Amniotic epithelial cell (primary cell): ENCODE results near the gene FGD2.
"Not testable (repeated sequence)": the region's sequence is repeated elsewhere in the genome, so short reads cannot be mapped to it uniquely, and the experiment has no call there.

Experiments
- DNase-seq: peaks from one replicate; pipeline ENCODE4 v3.0.0-alpha.2; 2010; ENCODE audit warnings: low read depth

Gene FGD2

DNA sequence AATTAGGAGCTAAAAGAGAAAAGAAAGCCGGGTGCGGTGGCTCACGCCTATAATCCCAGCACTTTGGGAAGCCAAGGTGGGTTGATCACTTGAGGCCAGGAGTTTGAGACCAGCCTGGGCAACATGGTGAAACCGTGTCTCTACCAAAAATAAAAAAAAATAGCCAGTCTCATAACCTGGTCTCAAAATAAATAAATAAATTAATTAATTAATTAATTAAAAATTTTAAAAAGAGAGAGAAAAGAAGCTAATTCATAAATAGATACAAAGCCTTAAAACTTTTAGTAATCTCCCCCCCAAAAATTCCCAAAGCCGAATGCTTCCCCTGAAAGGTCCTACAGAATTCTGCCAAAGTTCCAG, 53.5 kb downstream of the FGD2 start:
- not testable (repeated sequence) for DNase-seq

DNA sequence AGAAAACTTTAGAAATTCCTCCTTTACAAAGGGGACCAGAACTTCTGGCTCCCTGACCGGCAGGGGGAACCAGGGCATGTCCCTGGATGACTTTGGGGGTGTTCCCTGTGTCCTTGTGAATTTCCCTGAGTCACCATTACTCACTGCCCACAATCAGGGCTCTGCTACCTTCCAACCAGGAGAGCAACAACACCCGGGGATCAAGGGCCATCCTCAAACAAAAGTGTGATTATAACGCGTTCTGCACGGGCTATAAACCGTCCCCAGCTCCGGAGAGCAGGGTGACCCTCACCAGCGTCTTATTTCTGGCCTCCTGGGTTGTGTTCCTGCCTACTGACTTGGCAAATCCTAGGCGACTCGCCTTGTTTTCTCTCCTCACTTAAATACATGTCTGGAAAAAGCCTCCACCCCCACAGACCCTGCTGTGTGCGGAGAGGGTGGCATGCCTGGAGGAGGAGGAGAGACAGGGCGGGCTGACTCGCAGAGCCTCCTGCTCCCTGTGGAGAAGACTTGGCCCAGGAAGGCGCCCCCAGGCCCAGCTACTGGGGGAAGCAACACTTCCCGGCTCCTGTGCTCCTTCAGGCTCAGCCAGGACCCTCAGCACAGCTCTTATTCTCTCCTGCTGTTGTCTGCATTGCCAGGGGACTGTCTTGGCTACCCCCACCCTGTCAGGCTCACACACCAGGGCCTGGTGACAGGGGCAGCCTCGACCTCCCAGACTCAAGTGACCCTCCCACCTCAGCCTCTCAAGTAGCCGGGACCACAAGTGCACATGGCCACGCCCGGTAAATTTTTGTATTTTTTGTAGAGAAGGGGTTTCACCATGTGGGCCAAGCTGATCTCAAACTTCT, 54.1 kb downstream of the FGD2 start:
- peak; percentile 97 for DNase-seq

- DNase-seq = no peak
Observed at GRCh38 chr6:37060195-37060559, 54.7 kb downstream of the FGD2 start.

DNA sequence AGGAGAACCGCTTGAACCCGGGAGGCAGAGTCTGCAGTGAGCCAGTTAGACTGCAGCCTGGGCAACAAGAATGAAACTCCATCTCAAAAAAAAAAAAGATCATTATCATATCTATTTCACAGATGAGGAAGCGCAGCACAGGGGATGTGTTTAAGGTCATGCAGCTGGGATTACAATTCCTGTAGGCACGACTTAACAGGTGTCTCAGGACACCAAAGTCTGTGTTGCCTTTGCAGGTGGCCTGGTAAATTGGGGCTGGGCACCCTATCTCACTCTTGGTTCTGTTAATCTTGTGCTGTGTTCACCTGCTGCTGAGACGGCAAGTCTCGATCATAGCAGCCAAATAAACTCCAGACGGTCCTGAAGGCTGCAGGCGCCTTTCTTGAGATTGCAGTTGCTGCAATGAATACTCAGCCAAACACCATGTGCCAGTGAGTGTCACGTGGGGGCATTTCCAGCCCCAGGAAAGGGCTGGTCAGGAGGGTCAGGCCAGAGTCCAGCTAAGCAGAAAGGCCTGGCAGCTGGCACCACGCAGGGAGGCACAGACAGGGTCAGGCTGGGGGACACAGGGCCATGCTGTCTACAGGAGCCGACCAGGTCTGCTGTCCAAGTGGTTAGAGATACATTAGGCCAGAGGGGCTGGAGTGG, 55.8 kb downstream of the FGD2 start:
- DNase-seq = no peak

DNA sequence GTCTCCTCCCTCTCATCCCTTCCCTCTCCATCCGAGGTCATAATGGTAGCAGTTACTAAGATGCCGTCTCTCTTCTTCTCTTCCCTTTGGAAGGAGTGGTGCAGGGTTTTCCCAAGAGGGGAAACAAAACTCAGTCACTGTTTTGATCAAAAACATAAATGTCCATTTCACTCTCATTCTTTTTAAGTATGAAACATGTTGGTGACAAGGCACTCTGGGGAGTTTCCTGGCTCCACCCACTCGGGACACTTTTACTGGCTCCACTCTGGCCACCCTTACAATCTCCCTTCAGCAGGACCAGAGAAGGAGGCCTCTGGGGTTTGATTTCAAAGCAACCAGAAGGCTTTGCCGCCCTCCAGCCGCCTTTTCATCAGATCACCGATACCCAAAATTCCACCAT, 57.0 kb downstream of the FGD2 start:
- DNase-seq = no peak

DNA sequence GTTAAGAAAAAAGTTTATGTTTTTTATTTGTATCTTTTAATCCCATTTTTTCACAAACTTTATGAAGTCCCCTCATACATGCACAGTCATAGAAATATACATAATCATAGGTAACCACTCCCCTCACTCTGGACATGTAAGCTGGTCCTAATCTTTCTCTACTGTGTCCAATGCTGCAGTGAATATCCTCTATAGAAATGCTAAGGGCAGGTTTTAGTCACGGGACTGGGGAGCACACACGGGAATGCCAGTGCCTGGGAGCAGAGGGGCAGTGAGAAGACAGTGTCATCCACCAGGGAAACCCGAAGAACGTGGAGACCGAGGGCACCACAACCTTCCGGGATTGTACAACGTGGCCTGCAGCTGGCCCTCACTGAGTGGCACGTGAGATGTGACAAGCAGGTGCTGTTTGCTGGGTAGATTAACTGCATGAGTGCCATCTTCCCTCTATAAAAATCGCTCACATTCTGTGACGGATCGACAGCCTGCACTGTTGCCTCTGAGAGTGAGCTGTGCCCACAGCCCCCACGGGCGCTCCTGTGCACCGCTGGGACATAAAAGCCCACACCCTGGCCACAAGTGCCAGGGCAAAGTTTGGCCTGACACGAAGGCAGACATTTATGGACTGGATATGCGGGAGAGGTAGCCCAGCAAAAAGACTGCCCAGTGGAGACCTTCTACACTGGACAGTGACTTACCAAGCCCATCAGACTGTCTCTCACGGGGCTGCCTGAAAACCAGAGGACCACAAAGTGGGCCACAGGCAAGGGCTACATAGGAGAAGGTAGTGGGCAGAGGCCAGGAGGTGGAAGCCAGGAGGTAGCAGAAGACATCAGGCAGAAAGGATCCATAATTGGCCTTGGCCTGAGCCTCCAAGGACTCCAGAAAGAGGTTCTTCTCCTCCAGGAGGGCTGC, 63.2 kb downstream of the FGD2 start:
- no peak for DNase-seq

- DNase-seq = no peak
Observed at GRCh38 chr6:37069639-37070038, 64.2 kb downstream of the FGD2 start.

DNA sequence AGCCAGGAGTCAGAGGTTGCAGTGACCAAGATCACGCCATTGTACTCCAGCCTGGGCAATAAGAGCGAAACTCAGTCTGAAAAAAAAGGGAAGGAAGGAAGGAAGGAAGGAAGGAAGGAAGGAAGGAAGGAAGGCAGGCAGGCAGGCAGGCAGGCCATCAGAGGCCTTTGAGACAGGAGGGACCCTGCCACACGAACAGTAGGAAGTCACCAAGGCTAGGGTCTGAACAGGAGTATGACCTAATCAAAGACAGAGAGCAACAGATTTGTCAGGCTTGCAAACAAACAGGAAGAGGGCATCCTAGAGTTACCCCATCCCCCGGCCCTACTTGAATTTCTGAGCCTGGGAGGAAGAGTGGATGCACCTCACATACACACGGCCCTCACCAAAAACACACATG, 67.1 kb downstream of the FGD2 start:
- DNase-seq = no peak

DNA sequence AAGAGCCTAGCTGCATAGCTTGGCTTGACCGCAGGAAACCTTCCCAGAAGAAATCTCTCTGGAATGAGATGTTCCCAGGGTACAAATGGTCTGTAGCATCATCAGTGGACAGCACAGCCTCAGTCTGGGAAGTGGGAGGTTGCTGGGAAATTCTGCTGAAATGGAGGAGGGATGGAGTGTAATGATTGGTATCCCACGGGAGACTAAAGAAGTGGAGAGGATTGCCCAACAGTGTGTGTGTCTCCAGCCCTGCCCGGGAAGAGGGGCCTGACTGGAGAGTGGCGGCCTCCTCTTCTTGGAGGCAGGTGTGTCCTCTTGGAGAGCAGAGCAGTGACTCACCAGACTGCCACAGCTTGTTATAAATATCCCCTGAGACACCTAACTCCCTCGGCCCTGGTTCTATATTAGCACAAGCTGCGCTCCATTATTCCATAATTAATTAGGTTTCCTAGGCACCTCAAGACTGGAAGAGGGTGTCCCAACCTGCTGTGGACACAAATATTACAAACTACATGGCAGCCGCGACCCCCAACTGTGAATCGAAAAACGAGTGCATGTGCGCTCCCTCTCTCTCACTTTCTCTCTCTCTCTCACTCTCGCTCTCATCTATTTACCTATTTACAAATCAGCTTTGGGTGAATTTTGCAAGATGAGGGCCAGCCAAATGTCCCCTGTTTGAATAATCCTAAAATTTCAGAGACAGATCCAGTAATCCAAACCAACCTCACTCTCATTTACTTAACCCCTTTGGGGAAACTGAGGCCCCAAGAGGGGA, 68.8 kb downstream of the FGD2 start:
- DNase-seq = peak; percentile 96

DNA sequence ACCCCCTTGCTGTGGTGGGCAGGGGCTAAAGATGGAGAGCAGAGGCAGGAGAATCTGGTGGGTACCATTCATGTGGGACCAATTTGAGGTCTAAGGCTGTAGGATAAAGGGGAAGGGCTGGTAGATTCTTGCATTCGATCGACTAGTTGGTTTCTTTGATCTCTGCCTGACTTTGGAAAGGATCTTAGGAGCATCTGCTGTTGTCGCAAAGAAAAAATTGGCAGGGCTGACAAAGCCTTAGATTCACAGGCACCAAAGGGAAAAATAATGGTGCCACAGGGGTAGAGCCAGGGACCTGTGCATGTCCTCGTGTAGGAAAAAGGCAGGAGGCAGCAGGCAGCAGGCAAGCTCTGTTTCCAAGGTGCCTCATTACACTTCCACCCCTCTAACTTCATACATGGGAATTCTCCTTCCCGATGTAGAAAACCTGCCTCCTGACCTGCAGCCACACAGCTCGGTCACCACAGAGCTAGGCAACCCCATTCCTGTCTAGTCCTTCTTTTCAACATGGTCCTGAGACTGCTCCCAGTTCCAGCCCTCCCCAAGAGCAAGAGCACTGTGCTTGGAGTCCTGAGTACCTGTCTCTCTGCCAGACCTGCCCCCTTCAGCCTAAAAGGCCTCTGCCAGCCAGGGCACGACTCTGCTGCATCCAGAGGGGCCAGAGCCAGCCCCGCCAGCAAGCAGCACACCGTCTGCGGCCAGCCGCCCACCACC, 71.9 kb downstream of the FGD2 start:
- no peak for DNase-seq

GRCh38 chr6:37077905-37078296, 72.4 kb downstream of the FGD2 start:
- peak; percentile 82 for DNase-seq
